ENCODE data around the gene MMP2. TPM values are rescaled to one million over a fixed set of nuclear protein-coding genes. Genes with fewer than 3 reads are reported as not detected.

Gene MMP2
- total and polyA plus RNA-seq, 2 experiments from 2014 or later = 128 to 196 TPM

DNA sequence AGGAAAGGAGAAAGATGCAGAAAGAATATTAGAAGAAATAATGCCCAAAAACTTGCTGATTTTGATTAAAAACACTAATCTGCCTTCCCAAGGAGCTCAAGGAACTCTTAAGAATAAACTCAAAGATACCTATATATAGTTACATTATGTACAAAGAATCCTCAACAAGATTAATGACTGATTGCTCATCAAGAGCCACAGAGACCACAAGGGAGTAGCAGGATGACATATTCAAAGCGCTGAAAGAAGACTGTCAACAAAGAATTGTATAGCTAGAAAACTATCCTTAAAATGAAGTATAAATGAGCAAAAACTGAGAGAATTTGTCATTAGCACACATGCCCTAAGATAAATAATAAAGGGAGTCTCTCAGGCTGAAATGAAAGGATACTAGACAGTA is 36.1 kb downstream of the MMP2 start:
- no peaks in the 10 kb centered on the region for H3K36me3 ChIP-seq (replicated peaks; ENCODE audit: insufficient read depth, low read depth)
- H3K4me3 ChIP-seq = no peak overlapping the region
- H3K4me1 ChIP-seq (ENCODE audit: insufficient read depth) = no peaks in the 10 kb centered on the region
- no peaks in the 10 kb centered on the region for H3K9me2 ChIP-seq (replicated peaks; ENCODE audit: insufficient read depth)
- peaks cover 15% of the 10 kb centered on the region for H3K9me3 ChIP-seq (ENCODE audit: low read depth)
- no peaks in the 10 kb centered on the region for H3K27me3 ChIP-seq
- no peak overlapping the region for H3K4me2 ChIP-seq
- no peak overlapping the region for H3K27ac ChIP-seq
- no peak for DNase-seq (ENCODE audit: low spot score)
- WGBS (ENCODE audit: low lambda C conversion rate, missing lambda C conversion rate) = 96% methylated on average over 1 of the region's 1 CpG
- no peaks in the 10 kb centered on the region for H4K20me1 ChIP-seq (ENCODE audit: insufficient read depth, poor library complexity, severe bottlenecking)
- no peak for TF ChIP-seq EZH2phosphoT487 (IDR thresholded peaks at IDR 0.05; ENCODE audit: low read depth, severe bottlenecking, unreplicated experiment)
- no peak overlapping the region for H2AFZ ChIP-seq
- H3K79me2 ChIP-seq = no peaks in the 10 kb centered on the region

DNA sequence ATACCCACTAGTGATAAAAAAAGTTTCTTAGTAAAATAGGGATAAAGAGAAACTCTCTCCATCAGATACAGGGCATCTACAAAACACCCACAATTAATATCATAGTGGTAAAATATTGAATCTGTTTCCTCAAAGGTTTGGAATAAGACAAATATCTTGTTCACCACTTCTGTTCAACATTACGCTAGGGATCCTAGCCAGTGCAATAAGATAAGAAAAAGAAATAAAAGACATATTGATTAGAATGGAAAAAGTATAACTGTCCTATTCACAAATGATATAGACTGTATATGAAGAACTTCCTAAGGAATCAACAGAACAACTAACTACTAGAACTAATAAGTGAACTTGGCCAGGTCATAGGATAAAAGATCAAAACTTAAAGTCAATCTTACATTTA is 42.8 kb downstream of the MMP2 start:
- H3K27ac ChIP-seq = no peak overlapping the region
- H3K79me2 ChIP-seq = no peaks in the 10 kb centered on the region
- H3K4me1 ChIP-seq (ENCODE audit: insufficient read depth) = no peaks in the 10 kb centered on the region
- H3K27me3 ChIP-seq = no peaks in the 10 kb centered on the region
- no peak overlapping the region for H2AFZ ChIP-seq
- TF ChIP-seq EZH2 (IDR thresholded peaks at IDR 0.05; ENCODE audit: borderline replicate concordance) (no peak), EZH2phosphoT487 (IDR thresholded peaks at IDR 0.05; ENCODE audit: low read depth, severe bottlenecking, unreplicated experiment) (no peak)
- TF ChIP-seq, protein P1, sequence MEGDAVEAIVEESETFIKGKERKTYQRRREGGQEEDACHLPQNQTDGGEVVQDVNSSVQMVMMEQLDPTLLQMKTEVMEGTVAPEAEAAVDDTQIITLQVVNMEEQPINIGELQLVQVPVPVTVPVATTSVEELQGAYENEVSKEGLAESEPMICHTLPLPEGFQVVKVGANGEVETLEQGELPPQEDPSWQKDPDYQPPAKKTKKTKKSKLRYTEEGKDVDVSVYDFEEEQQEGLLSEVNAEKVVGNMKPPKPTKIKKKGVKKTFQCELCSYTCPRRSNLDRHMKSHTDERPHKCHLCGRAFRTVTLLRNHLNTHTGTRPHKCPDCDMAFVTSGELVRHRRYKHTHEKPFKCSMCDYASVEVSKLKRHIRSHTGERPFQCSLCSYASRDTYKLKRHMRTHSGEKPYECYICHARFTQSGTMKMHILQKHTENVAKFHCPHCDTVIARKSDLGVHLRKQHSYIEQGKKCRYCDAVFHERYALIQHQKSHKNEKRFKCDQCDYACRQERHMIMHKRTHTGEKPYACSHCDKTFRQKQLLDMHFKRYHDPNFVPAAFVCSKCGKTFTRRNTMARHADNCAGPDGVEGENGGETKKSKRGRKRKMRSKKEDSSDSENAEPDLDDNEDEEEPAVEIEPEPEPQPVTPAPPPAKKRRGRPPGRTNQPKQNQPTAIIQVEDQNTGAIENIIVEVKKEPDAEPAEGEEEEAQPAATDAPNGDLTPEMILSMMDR (IDR thresholded peaks at IDR 0.05; ENCODE audit: poor library complexity) = no peak
- no peak for DNase-seq (ENCODE audit: low spot score)
- 5% methylated on average over 1 of the region's 1 CpG for WGBS (ENCODE audit: low lambda C conversion rate, missing lambda C conversion rate)
- no peak overlapping the region for H3K4me3 ChIP-seq
- H3K4me2 ChIP-seq = no peak overlapping the region
- no peaks in the 10 kb centered on the region for H3K36me3 ChIP-seq (replicated peaks; ENCODE audit: insufficient read depth, low read depth)
- H4K20me1 ChIP-seq (ENCODE audit: insufficient read depth, poor library complexity, severe bottlenecking) = no peaks in the 10 kb centered on the region
- no peaks in the 10 kb centered on the region for H3K9me2 ChIP-seq (replicated peaks; ENCODE audit: insufficient read depth)
- no peaks in the 10 kb centered on the region for H3K9me3 ChIP-seq (ENCODE audit: low read depth)

DNA sequence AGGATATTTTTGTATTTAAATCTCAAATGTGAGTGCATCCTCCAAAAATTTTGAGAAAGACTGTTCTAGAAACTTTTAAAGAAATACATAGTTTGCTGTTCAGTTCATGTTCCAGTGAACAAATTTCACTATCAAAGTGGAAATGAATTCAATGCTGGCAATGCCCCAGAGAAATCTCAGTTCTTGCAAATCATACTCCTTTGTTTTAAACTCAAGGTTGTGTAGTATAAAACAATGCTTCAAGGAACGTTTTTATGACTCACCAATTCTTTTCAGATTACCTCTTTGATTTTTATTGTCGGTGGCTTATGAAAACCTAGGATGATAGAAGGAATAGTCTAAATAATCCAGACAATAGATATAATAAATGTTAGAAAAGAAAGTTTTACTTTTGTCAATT is 47.4 kb downstream of the MMP2 start:
- TF ChIP-seq, protein P1 (IDR thresholded peaks at IDR 0.05; ENCODE audit: poor library complexity) = no peak
- no peak for TF ChIP-seq EZH2phosphoT487 (IDR thresholded peaks at IDR 0.05; ENCODE audit: low read depth, severe bottlenecking, unreplicated experiment)
- Histone ChIP-seq H3K36me3 (replicated peaks; ENCODE audit: insufficient read depth, low read depth) (no peaks in the 10 kb centered on the region), H3K27ac (no peak overlapping the region), H2AFZ (no peak overlapping the region), H3K4me1 (ENCODE audit: insufficient read depth) (peaks cover 3% of the 10 kb centered on the region), H3K27me3 (no peaks in the 10 kb centered on the region), H3K9me2 (replicated peaks; ENCODE audit: insufficient read depth) (no peaks in the 10 kb centered on the region), H3K4me3 (no peak overlapping the region), H4K20me1 (ENCODE audit: insufficient read depth, poor library complexity, severe bottlenecking) (no peaks in the 10 kb centered on the region), H3K9me3 (ENCODE audit: low read depth) (no peaks in the 10 kb centered on the region), H3K4me2 (no peak overlapping the region), H3K79me2 (no peaks in the 10 kb centered on the region)
- no peak for DNase-seq (ENCODE audit: low spot score)
- 82% methylated on average over 2 of the region's 2 CpGs for WGBS (ENCODE audit: low lambda C conversion rate, missing lambda C conversion rate)

GRCh38 chr16:55527885-55528284 is 48.9 kb downstream of the MMP2 start:
- Histone ChIP-seq H2AFZ (no peak overlapping the region), H3K4me2 (no peak overlapping the region), H3K27me3 (no peaks in the 10 kb centered on the region), H3K36me3 (replicated peaks; ENCODE audit: insufficient read depth, low read depth) (no peaks in the 10 kb centered on the region), H3K4me1 (ENCODE audit: insufficient read depth) (peaks cover 3% of the 10 kb centered on the region), H3K9me3 (ENCODE audit: low read depth) (no peaks in the 10 kb centered on the region), H3K4me3 (no peak overlapping the region), H3K9me2 (replicated peaks; ENCODE audit: insufficient read depth) (no peaks in the 10 kb centered on the region), H3K27ac (no peak overlapping the region), H4K20me1 (ENCODE audit: insufficient read depth, poor library complexity, severe bottlenecking) (no peaks in the 10 kb centered on the region), H3K79me2 (no peaks in the 10 kb centered on the region)
- TF ChIP-seq EZH2phosphoT487 (IDR thresholded peaks at IDR 0.05; ENCODE audit: low read depth, severe bottlenecking, unreplicated experiment) (no peak), EZH2 (IDR thresholded peaks at IDR 0.05; ENCODE audit: borderline replicate concordance) (no peak)
- no peak for DNase-seq (ENCODE audit: low spot score)
